HepG2 (cell line): ENCODE data around the gene TBX10. TPM values are rescaled to one million over a fixed set of nuclear protein-coding genes. Genes with fewer than 3 reads are reported as not detected.

Source experiments
- ATAC-seq: fragments of 200-7000 bp; cut with Tn5 transposase; 3 replicates; pipeline ENCODE4 v1.9.1; 2020; ENCODE audit warnings: mild to moderate bottlenecking, moderate library complexity
- BruUV-seq: library from RNA; stranded (reverse); fragments of 400-500 nt; replicated peaks from 2 replicates; lab custom pipeline; 2021; lab: Mats Ljungman, UMichigan
- CTCF ChIA-PET: fragments of 300-600 bp; formaldehyde crosslinking; extraction: SDS; loops from one replicate; lab custom pipeline; 2021; ENCODE audit warnings: low total read pairs, inconsistent platforms, low intra/inter-chr PET ratio; lab: Yijun Ruan, JAX
- POLR2A ChIA-PET: fragments of 350-600 bp; sonication (Branson Sonifier 250); formaldehyde crosslinking; loops from one replicate; lab custom pipeline; 2020; ENCODE audit warnings: antibody characterized with exemption, inconsistent platforms; lab: Yijun Ruan, JAX
- DNase-seq: peaks from one replicate; pipeline ENCODE4 v3.0.0-alpha.2; 2015; ENCODE audit warnings: low spot score
- FAIRE-seq: peaks from 3 replicates; lab custom pipeline; 2011; peaks lifted over from hg19 to GRCh38; lab: Jason Lieb, UNC
- H2AFZ ChIP-seq: one replicate; pipeline ENCODE4 v1.6.1; 2011; ENCODE audit warnings: low read length, inconsistent platforms
- H3K27ac ChIP-seq: fragments of 300-600 bp; 3 replicates; pipeline ENCODE4 v1.8.0; 2011; ENCODE audit warnings: mixed run types, mild to moderate bottlenecking, mixed read lengths, low read length, inconsistent platforms; ENCODE audit not compliant: insufficient read depth; ENCODE audit errors: extremely low read length
- H3K27me3 ChIP-seq, 2 experiments: fragments of 200-600 bp in 1 of 2; 2 replicates in 1 of 2; 3 replicates in 1 of 2; pipeline versions ENCODE4 v1.6.0 to v1.8.0; 2011; ENCODE audit warnings: low read length in 2 of 2, mild to moderate bottlenecking in 2 of 2, moderate library complexity in 2 of 2, inconsistent platforms in 1 of 2; ENCODE audit not compliant: insufficient read depth in 2 of 2, control insufficient read depth in 1 of 2
- H3K36me3 ChIP-seq, 2 experiments: fragments of 200-600 bp in 1 of 2; replicated peaks in 1 of 2; 2 replicates in 1 of 2; 3 replicates in 1 of 2; pipeline versions ENCODE4 v1.5.1 to v1.8.0; 2011; ENCODE audit warnings: low read length in 2 of 2, inconsistent platforms in 1 of 2; ENCODE audit not compliant: insufficient read depth in 2 of 2, control insufficient read depth in 1 of 2
- H3K4me1 ChIP-seq: 2 replicates; pipeline ENCODE4 v1.5.1; 2012; ENCODE audit warnings: low read length, inconsistent platforms; ENCODE audit not compliant: insufficient read depth
- H3K4me2 ChIP-seq: 2 replicates; pipeline ENCODE4 v1.6.0; 2011; ENCODE audit warnings: low read depth, low read length, inconsistent platforms
- H3K4me3 ChIP-seq, 3 experiments: fragments of 200-600 bp in 1 of 3; sonication (generic), shearing (Covaris generic) in 1 of 3; replicated peaks in 1 of 3; 2 replicates each; pipeline ENCODE4 v1.5.1; 2011 to 2016; ENCODE audit warnings: low read length in 3 of 3, inconsistent platforms in 2 of 3, low read depth in 2 of 3, mild to moderate bottlenecking in 2 of 3, control low read depth in 1 of 3, mixed read lengths in 1 of 3; ENCODE audit not compliant: insufficient read depth in 1 of 3
- H3K79me2 ChIP-seq: one replicate; pipeline ENCODE4 v1.6.1; 2011; ENCODE audit warnings: low read length, inconsistent platforms; ENCODE audit not compliant: insufficient read depth
- H3K9ac ChIP-seq: 2 replicates; pipeline ENCODE4 v1.6.0; 2011; ENCODE audit warnings: mild to moderate bottlenecking, low read depth, low read length, inconsistent platforms; ENCODE audit not compliant: insufficient read depth
- H3K9me3 ChIP-seq: 2 replicates; pipeline ENCODE4 v1.5.1; 2012; ENCODE audit warnings: mild to moderate bottlenecking, low read length
- H4K20me1 ChIP-seq: 2 replicates; pipeline ENCODE4 v1.6.0; 2011; ENCODE audit warnings: inconsistent platforms, mild to moderate bottlenecking, low read length, moderate library complexity; ENCODE audit not compliant: insufficient read depth
- ARID5B ChIP-seq: IDR thresholded peaks from 2 replicates; pipeline ENCODE4 v1.4.0; 2020; ENCODE audit warnings: mild to moderate bottlenecking, missing genetic modification reagents
- BCL3 ChIP-seq: sonication (generic); formaldehyde crosslinking; IDR thresholded peaks from 2 replicates; pipeline ENCODE4 v1.5.1; 2020; ENCODE audit warnings: mild to moderate bottlenecking, missing genetic modification reagents, moderate library complexity
- CREB3 ChIP-seq: sonication (generic); formaldehyde crosslinking; IDR thresholded peaks from 2 replicates; pipeline ENCODE4 v1.5.0; 2020; ENCODE audit warnings: missing genetic modification reagents
- E2F1 ChIP-seq: sonication (generic); formaldehyde crosslinking; IDR thresholded peaks from 2 replicates; pipeline ENCODE4 v1.5.0; 2020; ENCODE audit warnings: missing genetic modification reagents
- MLLT10 ChIP-seq: sonication (generic); formaldehyde crosslinking; IDR thresholded peaks from 2 replicates; pipeline ENCODE4 v1.4.0; 2020; ENCODE audit warnings: missing genetic modification reagents
- RFX3 ChIP-seq: IDR thresholded peaks from 2 replicates; pipeline ENCODE4 v1.6.1; 2016; ENCODE audit warnings: missing biosample characterization, missing genetic modification reagents
- ZNF253 ChIP-seq: sonication (generic); formaldehyde crosslinking; IDR thresholded peaks from 2 replicates; pipeline ENCODE4 v1.8.0; 2022; ENCODE audit warnings: mild to moderate bottlenecking, missing genetic modification reagents, borderline replicate concordance
- ZNF292 ChIP-seq: sonication (generic); formaldehyde crosslinking; IDR thresholded peaks from 2 replicates; pipeline ENCODE4 v1.8.1; 2022; ENCODE audit warnings: mild to moderate bottlenecking, low read depth, missing genetic modification reagents, borderline replicate concordance
- ZNF569 ChIP-seq: sonication (generic); formaldehyde crosslinking; IDR thresholded peaks from 2 replicates; pipeline ENCODE4 v1.5.0; 2020; ENCODE audit warnings: mild to moderate bottlenecking, missing genetic modification reagents, moderate library complexity, borderline replicate concordance
- ZNF576 ChIP-seq: sonication (generic); formaldehyde crosslinking; IDR thresholded peaks from 2 replicates; pipeline ENCODE4 v1.4.0; 2020; ENCODE audit warnings: mild to moderate bottlenecking, missing genetic modification reagents
- ZNF614 ChIP-seq: IDR thresholded peaks from 2 replicates; pipeline ENCODE4 v1.6.1; 2018; ENCODE audit warnings: missing biosample characterization, missing genetic modification reagents, inconsistent platforms, borderline replicate concordance
- ZNF841 ChIP-seq: sonication (generic); formaldehyde crosslinking; IDR thresholded peaks from 2 replicates; pipeline ENCODE4 v1.8.1; 2023; ENCODE audit warnings: missing genetic modification reagents, borderline replicate concordance
- WGBS: methylation state at CpG from one replicate; pipeline ENCODE4 v1.1.6; 2017; ENCODE audit warnings: low lambda C conversion rate; 5-methylcytosine and 5-hydroxymethylcytosine counted together
- in situ Hi-C: cut with HindIII; loops from 2 replicates; pipeline ENCODE4 v1.10.0; 2017; ENCODE audit warnings: low pct_unique_long_range_greater_than_20kb; ENCODE audit not compliant: extremely low pct_ligation_motif_present
- intact Hi-C: fragments of 100-400 bp; cut with micrococcal nuclease; formaldehyde crosslinking; loops from one replicate; pipeline ENCODE4 v1.10.0; 2022; ENCODE audit not compliant: unreplicated experiment
- polyA plus RNA-seq, 8 experiments: library from polyadenylated mRNA; depleted of rRNA in 3 of 8; stranded (reverse) in 7 of 8; unstranded in 1 of 8; fragments of >200 nt; fragmentation: Illumina TruSeq in 4 of 8; extraction: Trizol in 4 of 8; gene quantifications; 2 replicates each; pipeline versions ENCODE4 v1.2.1 to v1.2.3, GENCODE V29; 2011 to 2016; ENCODE audit warnings: low read depth in 4 of 8, missing spikeins in 1 of 8, mixed read lengths in 1 of 8; ENCODE audit not compliant: insufficient read depth in 1 of 8
- total RNA-seq, 5 experiments: library from RNA; depleted of rRNA; stranded (reverse); fragments of >200 nt; fragmentation: Illumina TruSeq; extraction: Trizol; gene quantifications; 2 replicates each; pipeline ENCODE4 v1.2.3, GENCODE V29; 2016; ENCODE audit warnings: low read depth in 1 of 5

The TBX10 gene
- total and polyA plus RNA-seq, 2 of the 13 experiments (the other 11 are each of a cell fraction or from before 2014, with no cell fraction given) = 0.27 to 1.7 TPM

GRCh38 chr11:67610302-67610868 lies 29.2 kb downstream of the TBX10 start:
- no peak for ATAC-seq
- BruUV-seq = no TSS peak
- peaks cover 0 to 2% of the 10 kb centered on the region in 2 experiments; a peak in 1 of 5 replicates for H3K27me3 ChIP-seq
- in situ Hi-C loops (no loop called here), intact Hi-C loops (no loop called here)
- no peak for TF ChIP-seq ZNF614 (CRISPR knock-in tag)
- TF ChIP-seq ZNF253 (CRISPR knock-in tag) = no peak
- TF ChIP-seq E2F1 (CRISPR knock-in tag) = no peak
- TF ChIP-seq ZNF576 (CRISPR knock-in tag) = no peak
- no peak for TF ChIP-seq CREB3
- no peak for TF ChIP-seq MLLT10
- TF ChIP-seq ZNF569 = no peak
- TF ChIP-seq RFX3 (CRISPR knock-in tag) = no peak
- no peak for TF ChIP-seq BCL3 (CRISPR knock-in tag)
- no peak for TF ChIP-seq ZNF841
- TF ChIP-seq ARID5B (CRISPR knock-in tag) = no peak
- no peak for TF ChIP-seq ZNF292 (CRISPR knock-in tag)
- H3K9ac ChIP-seq = no peak overlapping the region
- H3K79me2 ChIP-seq = peaks cover 8% of the 10 kb centered on the region
- no peak for DNase-seq
- ChIA-PET CTCF (no interaction called here), POLR2A (no interaction called here)
- no peak overlapping the region for H3K4me3 ChIP-seq
- no peaks in the 10 kb centered on the region for H3K9me3 ChIP-seq
- peaks cover 29% of the 10 kb centered on the region for H3K4me1 ChIP-seq
- no peaks in the 10 kb centered on the region for H4K20me1 ChIP-seq
- peaks cover 13 to 33% of the 10 kb centered on the region in 2 experiments; a peak in 4 of 5 replicates for H3K36me3 ChIP-seq
- no peak overlapping the region for H3K4me2 ChIP-seq
- H3K27ac ChIP-seq = no peak overlapping the region
- WGBS = 92% methylated on average over 9 of the region's 15 CpGs
- no peak overlapping the region for H2AFZ ChIP-seq
- no peak for FAIRE-seq
